Loucy (cell line): ENCODE results near the gene RNF38.
"Not testable (repeated sequence)": the region's sequence is repeated elsewhere in the genome, so short reads cannot be mapped to it uniquely, and the experiment has no call there.

Experiments used
- H2AFZ ChIP-seq: fragments of 200-600 bp; sonication (generic); 2 replicates; pipeline ENCODE4 v1.6.0; 2016; ENCODE audit warnings: antibody characterized with exemption, mild to moderate bottlenecking, low read length, moderate library complexity
- H3F3A ChIP-seq: fragments of 200-600 bp; 2 replicates; pipeline ENCODE4 v1.6.0; 2016; ENCODE audit warnings: antibody characterized with exemption, low read depth, mild to moderate bottlenecking
- H3K27me3 ChIP-seq: fragments of 200-600 bp; sonication (generic); 2 replicates; pipeline ENCODE4 v1.6.1; 2014; ENCODE audit warnings: low read length, mild to moderate bottlenecking; ENCODE audit not compliant: insufficient read depth, poor library complexity, severe bottlenecking
- H3K36me3 ChIP-seq: fragments of 200-600 bp; sonication (generic); 2 replicates; pipeline ENCODE4 v1.6.1; 2016; ENCODE audit warnings: low read length; ENCODE audit not compliant: insufficient read depth
- H3K4me1 ChIP-seq: fragments of 200-600 bp; sonication (generic); 2 replicates; pipeline ENCODE4 v1.5.1; 2014; ENCODE audit warnings: low read length, mild to moderate bottlenecking; ENCODE audit not compliant: insufficient read depth, poor library complexity, severe bottlenecking
- H3K4me2 ChIP-seq: fragments of 200-600 bp; sonication (generic); 2 replicates; pipeline ENCODE4 v1.6.0; 2014; ENCODE audit warnings: antibody characterized with exemption, low read length, low read depth, mild to moderate bottlenecking; ENCODE audit not compliant: poor library complexity, severe bottlenecking
- H3K4me3 ChIP-seq: fragments of 200-600 bp; sonication (generic); 2 replicates; pipeline ENCODE4 v1.5.1; 2014; ENCODE audit warnings: low read length, mild to moderate bottlenecking, mixed read lengths; ENCODE audit not compliant: poor library complexity, severe bottlenecking
- H3K79me2 ChIP-seq: fragments of 200-600 bp; sonication (generic); 2 replicates; pipeline ENCODE4 v1.6.1; 2014; ENCODE audit warnings: low read length; ENCODE audit not compliant: insufficient read depth
- H3K9ac ChIP-seq: fragments of 200-600 bp; sonication (generic); 2 replicates; pipeline ENCODE4 v1.6.0; 2014; ENCODE audit warnings: mild to moderate bottlenecking, low read depth, low read length, moderate library complexity; ENCODE audit not compliant: poor library complexity, severe bottlenecking
- H3K9me2 ChIP-seq: fragments of 200-600 bp; sonication (generic); replicated peaks from 2 replicates; pipeline ENCODE4 v1.6.1; 2016; ENCODE audit warnings: low read depth, low read length, mixed read lengths
- H3K9me3 ChIP-seq: fragments of 200-600 bp; sonication (generic); 2 replicates; pipeline ENCODE4 v1.6.1; 2014; ENCODE audit warnings: mild to moderate bottlenecking, antibody characterized with exemption, low read length, low read depth; ENCODE audit not compliant: insufficient read depth
- H4K20me1 ChIP-seq: fragments of 200-600 bp; sonication (generic); 2 replicates; pipeline ENCODE4 v1.6.0; 2014; ENCODE audit warnings: antibody characterized with exemption, low read length, mild to moderate bottlenecking; ENCODE audit not compliant: insufficient read depth, poor library complexity, severe bottlenecking
- CTCF ChIP-seq: fragments of 200-600 bp; sonication (generic); conservative IDR thresholded peaks from 2 replicates; pipeline ENCODE4 v1.5.1; 2014; ENCODE audit warnings: mild to moderate bottlenecking, antibody characterized with exemption, low read length
- EZH2phosphoT487 ChIP-seq: fragments of 200-600 bp; IDR thresholded peaks from 2 replicates; pipeline ENCODE4 v1.6.1; 2018; ENCODE audit warnings: antibody characterized with exemption, mild to moderate bottlenecking, moderate library complexity, borderline replicate concordance

RNF38 gene

DNA sequence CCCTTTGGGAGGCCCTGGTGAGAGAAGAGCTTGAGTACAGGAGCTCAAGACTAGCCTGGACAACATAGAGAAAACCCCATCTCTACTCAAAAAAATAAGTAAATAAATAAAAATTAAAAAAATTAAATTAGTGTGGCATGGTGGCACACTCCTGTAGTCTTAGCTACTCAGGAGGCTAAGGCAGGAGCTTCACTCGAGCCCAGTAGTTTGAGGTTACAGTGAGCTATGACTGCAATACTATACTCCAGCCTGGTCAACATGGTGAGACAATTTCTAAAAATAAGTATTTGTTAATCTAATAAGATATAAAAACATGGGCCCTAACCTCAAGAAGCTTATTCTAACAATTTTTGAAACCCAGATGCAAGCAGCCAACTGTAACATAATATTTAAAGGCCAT lies 7.6 kb downstream of the RNF38 start:
- H3K4me2 ChIP-seq: no peak overlapping the region
- H3K36me3 ChIP-seq: peaks cover 28% of the 10 kb centered on the region; the same call in 1 of the 2 replicates
- H3K79me2 ChIP-seq: peaks cover 99% of the 10 kb centered on the region
- H4K20me1 ChIP-seq: peaks cover 91% of the 10 kb centered on the region
- H3K4me3 ChIP-seq: no peak overlapping the region
- peaks cover 36% of the 10 kb centered on the region for H3K4me1 ChIP-seq
- no peaks in the 10 kb centered on the region for H3K9me3 ChIP-seq
- H3F3A ChIP-seq: no peaks in the 10 kb centered on the region
- no peak overlapping the region for H3K9ac ChIP-seq
- H3K9me2 ChIP-seq: no peaks in the 10 kb centered on the region
- no peaks in the 10 kb centered on the region for H3K27me3 ChIP-seq
- no peak overlapping the region for H2AFZ ChIP-seq
- TF ChIP-seq CTCF (no peak), EZH2phosphoT487 (no peak)

DNA sequence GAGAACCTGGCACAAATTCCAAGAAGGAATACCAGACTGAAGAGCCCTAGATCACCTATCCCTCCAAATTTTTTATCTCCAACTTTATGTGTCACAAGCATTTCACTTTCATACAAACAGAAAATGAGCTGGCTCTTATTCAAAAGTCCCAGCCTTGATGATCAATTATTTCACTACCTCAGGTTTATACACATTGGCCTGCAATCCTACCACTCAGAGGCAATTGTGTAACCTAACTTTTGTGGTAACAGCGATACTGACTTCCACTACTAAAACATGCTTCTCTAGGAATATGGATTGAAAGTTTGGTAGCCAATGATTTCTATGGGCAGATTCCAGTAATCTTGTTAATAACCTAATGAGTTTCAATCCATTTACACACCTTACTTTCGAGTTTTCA lies 10.5 kb downstream of the RNF38 start:
- peaks cover 44% of the 10 kb centered on the region for H3K36me3 ChIP-seq
- peaks cover 98% of the 10 kb centered on the region for H3K79me2 ChIP-seq
- H4K20me1 ChIP-seq: peaks cover 81% of the 10 kb centered on the region
- no peak overlapping the region for H3K4me2 ChIP-seq
- H3K4me3 ChIP-seq: no peak overlapping the region
- peaks cover 13% of the 10 kb centered on the region for H3K4me1 ChIP-seq
- no peaks in the 10 kb centered on the region for H3F3A ChIP-seq
- H3K9me2 ChIP-seq: no peaks in the 10 kb centered on the region
- H2AFZ ChIP-seq: no peak overlapping the region
- no peak for TF ChIP-seq EZH2phosphoT487
- TF ChIP-seq CTCF: no peak
- no peak overlapping the region for H3K9ac ChIP-seq
- no peaks in the 10 kb centered on the region for H3K9me3 ChIP-seq
- no peaks in the 10 kb centered on the region for H3K27me3 ChIP-seq

DNA sequence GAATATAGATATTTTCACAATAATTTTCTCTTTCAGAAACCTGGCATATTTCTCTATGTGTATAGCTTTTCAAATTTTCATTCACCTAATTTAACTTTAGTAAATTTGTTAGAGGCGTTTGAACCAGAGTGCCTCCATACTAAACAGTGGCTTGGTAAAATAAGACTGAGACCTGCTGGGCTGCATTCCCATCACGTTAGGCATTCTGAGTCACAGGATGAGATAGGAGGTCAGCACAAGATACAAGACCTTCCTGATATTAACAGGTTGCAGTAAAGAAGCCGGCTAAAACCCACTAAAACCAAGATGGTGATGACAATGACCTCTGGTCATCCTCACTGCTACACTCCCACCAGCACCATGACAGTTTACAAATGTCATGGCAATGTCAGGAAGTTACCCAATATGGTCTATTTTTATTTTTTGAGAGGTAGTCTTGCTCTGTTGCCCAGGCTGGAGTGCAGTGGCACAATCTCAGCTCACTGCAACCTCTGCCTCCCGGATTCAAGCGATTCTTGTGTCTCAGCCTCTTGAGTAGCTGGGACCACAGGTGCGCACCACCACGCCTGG lies 13.6 kb downstream of the RNF38 start:
- not testable (repeated sequence) for H2AFZ ChIP-seq, H3K9me2 ChIP-seq, H3K4me3 ChIP-seq, H3K9ac ChIP-seq, H3K9me3 ChIP-seq, H3K4me2 ChIP-seq, H3K27me3 ChIP-seq, H3F3A ChIP-seq
- Histone ChIP-seq H3K79me2 (peaks cover 99% of the 10 kb centered on the region), H4K20me1 (peaks cover 85% of the 10 kb centered on the region), H3K36me3 (peaks cover 48% of the 10 kb centered on the region), H3K4me1 (peaks cover 32% of the 10 kb centered on the region)

DNA sequence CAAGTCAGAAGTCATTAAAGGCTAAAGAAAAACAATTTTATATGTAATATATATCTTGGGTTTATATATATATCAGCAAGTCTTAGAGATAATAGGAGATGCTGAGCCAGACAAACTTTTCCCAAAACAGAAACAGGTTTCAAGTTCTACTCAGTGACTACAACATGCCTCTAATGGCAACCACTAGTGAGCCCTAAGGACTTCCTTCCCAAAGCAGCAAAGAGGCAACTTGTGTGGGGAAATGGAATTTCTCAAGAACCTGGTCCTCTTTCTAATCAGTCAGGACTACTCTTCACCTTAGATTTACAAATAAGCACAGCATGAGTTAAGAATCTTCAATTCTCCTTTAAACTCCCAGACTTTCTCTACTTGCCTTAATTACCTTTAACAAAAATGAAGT lies 17.6 kb downstream of the RNF38 start:
- Histone ChIP-seq H3K79me2 (peaks cover 95% of the 10 kb centered on the region), H3K4me1 (peaks cover 24% of the 10 kb centered on the region), H3F3A (no peaks in the 10 kb centered on the region), H3K9me2 (no peaks in the 10 kb centered on the region), H4K20me1 (peaks cover 73% of the 10 kb centered on the region), H3K27me3 (no peaks in the 10 kb centered on the region), H3K36me3 (peaks cover 19% of the 10 kb centered on the region), H3K9ac (no peak overlapping the region), H3K9me3 (no peaks in the 10 kb centered on the region), H3K4me2 (peak overlapping the region; percentile 2), H3K4me3 (no peak overlapping the region), H2AFZ (no peak overlapping the region)
- TF ChIP-seq EZH2phosphoT487: no peak
- TF ChIP-seq CTCF: no peak
